GM11168 (cell line): ENCODE results near the gene NETO2.

Experiments used
- in situ Hi-C: fragments of 300-500 bp; cut with MboI; formaldehyde crosslinking; loops from one replicate; pipeline ENCODE4 v1.12.0; 2022; ENCODE audit warnings: low sequenced_read_pairs; ENCODE audit not compliant: unreplicated experiment

Gene NETO2

DNA sequence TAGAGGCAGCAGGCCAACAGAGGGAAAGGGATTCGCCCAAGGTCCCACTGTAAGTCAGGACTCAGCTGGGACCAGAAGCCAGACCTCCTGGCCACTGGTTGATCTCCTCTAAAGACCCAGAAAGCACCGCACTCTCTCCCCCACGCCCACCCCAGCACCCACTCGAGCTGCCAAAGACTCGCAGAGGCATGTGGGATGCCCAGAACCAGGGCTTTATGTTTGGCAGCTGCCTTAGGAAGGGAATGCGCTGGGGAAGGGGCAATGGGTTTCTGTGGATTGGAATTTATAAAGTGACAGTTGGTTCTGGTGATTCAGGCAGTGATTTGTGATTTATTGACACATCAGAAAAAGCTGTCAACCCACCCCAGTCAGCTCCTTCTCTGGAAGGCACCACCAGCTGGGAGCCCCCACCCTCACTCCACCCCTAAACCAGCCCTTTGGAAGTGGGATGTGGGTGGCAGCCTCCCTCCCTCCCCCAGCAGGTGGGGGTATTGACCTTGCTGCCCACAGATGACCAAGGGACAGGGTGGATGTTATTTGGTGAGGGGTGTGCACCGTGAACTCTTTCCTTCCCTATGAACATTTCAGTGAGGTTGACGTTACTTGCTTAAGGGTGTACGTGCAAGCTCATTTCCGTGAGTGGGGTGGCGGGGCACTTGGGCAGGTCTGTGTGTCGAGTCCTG, 93.7 kb downstream of the NETO2 start:
- in situ Hi-C loops = loop anchor here (25.0 kb wide), 1 partner anchor 1112 kb away; the partner anchor contains the start of gene ABCC12

GRCh38 chr16:47047524-47048203, 96.1 kb downstream of the NETO2 start:
- in situ Hi-C loops = loop anchor here (25.0 kb wide), 1 partner anchor 1115 kb away; the partner anchor contains the start of gene ABCC12

DNA sequence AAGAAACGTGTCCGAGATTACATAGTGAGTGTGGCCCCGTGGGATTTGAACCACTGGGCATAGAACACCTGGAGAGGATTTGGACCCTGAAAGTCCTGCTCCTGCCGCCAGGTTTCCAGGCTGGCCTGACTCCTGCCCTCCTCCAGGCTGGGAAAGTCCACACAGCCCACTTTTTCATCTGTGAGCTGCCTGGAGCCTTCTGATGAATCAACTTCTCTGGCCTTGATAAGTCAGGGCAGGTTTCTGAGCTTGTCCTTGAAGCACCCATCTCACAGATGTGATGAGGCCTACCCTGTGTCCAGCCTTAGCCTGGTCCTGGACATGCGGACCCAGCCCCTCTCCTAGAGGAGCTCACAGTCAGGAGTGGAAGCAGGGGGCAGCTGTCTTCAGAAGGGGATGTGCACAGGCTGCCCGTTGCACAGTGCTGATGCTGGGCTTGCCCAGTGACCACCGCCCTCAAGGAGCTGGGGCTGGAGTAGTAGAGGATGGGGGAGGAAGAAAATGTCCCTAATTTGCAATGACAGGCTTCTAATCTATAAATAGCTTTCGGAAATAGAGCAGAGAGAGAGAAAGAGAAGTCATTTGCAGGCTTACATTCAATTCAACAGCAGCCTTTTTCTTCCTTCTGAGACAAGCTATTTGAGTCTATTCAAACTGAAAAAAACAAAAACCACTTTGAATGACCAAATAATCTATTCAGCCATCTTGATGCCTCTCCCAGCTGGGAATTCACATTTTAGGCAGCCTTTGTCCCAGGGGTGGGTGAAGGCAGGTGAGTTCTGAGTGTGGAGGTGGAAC, 96.8 kb downstream of the NETO2 start:
- in situ Hi-C loops = loop anchor here (25.0 kb wide), 1 partner anchor 1115 kb away; the partner anchor contains the start of gene ABCC12

DNA sequence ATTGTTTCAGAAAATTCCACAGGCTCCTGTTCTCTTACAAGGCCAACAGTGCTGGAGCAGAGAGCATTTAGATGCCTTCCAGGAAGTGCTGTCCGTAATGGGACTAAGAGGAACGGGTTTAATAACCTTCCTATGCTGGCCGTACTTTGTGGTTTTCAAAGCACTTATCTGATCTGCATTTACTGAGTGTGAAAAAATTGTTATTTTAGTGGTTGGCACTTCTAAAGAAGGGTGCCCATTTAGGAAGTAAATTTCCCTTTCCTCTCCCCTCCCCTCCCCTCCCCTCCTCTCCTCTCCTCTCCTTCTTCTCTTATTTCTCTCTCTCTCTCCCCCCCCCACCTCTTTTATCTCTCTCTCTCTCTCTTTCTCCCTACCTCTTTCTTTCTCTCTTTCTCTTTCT, 98.3 kb downstream of the NETO2 start:
- in situ Hi-C loops = loop anchor here (25.0 kb wide), 1 partner anchor 1117 kb away; the partner anchor contains the start of gene ABCC12

- in situ Hi-C loops = loop anchor here (25.0 kb wide), 1 partner anchor 1117 kb away; the partner anchor contains the start of gene ABCC12
Measured at GRCh38 chr16:47045023-47045422, 98.7 kb downstream of the NETO2 start.

GRCh38 chr16:47043970-47044684, 99.6 kb downstream of the NETO2 start:
- in situ Hi-C loops = loop anchor here (25.0 kb wide), 1 partner anchor 1118 kb away; the partner anchor contains the start of gene ABCC12

DNA sequence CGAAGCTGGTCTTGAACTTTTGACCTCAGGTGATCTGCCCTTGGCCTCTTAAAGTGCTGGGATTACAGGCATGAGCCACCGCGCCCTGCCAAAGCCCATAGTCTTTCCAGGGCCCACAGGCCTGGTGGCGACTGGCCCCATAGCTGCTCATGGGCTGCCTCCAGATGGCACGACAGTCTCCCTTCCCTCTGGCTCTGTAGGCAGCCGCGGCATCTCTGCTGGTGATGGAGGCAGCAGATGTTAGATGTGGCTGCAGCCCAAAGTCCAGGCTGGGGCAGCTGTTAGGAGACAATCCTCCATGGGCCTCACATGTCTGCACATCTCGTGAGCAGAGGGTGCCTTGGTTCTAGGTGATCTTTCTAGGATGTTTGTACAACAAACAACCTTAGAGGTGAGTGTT, 100.5 kb downstream of the NETO2 start:
- in situ Hi-C loops = loop anchor here (25.0 kb wide), 1 partner anchor 1119 kb away; the partner anchor contains the start of gene ABCC12

DNA sequence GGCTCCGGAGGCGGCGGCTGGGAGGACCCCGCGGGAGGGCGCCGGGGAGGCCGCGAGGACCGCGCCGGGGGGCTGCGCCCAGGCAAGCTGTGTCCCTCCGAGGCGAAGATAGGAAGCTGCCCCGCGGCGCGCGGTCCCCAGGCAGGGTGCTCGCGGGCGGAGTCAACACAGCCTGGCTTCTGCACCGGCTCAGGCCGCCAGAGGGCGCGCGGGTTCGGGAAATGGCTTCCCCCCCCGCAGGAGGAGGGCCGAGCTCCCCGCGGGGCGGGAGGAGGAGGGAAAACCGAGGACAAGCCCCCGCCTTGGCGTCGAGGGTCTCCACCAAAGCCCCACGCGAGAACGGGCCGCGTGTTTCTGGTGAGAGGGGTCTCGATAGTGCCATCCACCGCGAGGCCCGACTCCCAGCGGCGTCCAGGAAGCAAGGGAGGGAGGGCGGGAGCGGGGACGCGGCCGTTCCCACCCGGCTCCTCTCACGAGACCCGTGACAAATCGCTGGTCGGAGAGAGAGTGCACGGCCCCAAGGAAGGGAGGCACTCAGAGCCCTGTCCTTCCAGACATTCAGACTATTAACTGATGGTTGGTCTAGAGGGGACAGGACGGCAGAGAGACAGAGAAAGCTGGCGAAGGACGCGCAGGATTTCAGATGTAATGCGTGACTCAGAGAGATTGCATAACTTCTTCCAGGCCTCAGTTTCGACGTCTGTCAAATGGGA, 105.8 kb downstream of the NETO2 start:
- in situ Hi-C loops = loop anchor here (25.0 kb wide), 1 partner anchor 1124 kb away; the partner anchor contains the start of gene ABCC12

DNA sequence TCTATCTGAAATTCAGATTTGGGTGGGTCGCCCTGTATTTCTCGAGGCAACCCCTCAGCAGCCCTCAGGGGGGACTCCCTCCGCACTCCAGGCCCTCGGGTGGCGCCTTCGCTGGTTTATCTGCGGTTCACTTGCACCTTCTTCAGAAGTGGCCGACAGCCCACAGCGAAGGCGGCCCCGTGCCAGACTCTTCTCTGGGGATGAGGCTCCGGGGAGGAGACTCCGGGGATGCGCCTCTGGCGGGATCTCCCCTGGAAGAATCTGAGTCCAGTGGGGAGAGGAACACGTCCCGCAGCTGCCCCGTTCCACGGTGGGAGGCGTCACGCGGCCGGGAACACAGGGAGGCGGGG, 106.4 kb downstream of the NETO2 start:
- in situ Hi-C loops = loop anchor here (25.0 kb wide), 1 partner anchor 1125 kb away; the partner anchor contains the start of gene ABCC12

GRCh38 chr16:47036201-47036600, 107.5 kb downstream of the NETO2 start:
- in situ Hi-C loops = loop anchor here (25.0 kb wide), 1 partner anchor 1126 kb away; the partner anchor contains the start of gene ABCC12

GRCh38 chr16:47035436-47035835, 108.3 kb downstream of the NETO2 start:
- in situ Hi-C loops = loop anchor here (25.0 kb wide), 1 partner anchor 1127 kb away; the partner anchor contains the start of gene ABCC12

GRCh38 chr16:47034455-47034854, 109.3 kb downstream of the NETO2 start:
- in situ Hi-C loops = loop anchor here (25.0 kb wide), 1 partner anchor 1128 kb away; the partner anchor contains the start of gene ABCC12

DNA sequence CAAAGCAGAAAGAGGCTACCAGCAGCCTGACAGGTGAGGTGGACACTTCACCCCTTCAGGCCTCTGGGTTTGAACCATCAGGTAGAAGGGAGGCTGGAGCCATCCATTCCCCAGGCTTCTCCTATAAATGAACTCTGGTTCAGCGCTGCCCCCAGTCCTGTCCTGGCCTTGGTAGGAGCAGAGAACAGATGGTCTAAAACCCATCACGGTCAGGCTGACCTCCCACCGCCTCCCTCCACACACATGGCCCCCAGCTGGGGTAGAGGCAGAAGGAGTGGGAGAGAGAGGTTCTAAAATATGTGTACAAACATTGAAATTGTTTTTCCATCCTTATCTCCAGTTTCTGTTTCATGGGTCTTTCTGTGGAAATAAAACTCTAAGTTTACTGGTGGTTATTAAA, 110.6 kb downstream of the NETO2 start:
- in situ Hi-C loops = loop anchor here (25.0 kb wide), 1 partner anchor 1129 kb away; the partner anchor contains the start of gene ABCC12

GRCh38 chr16:47029724-47030123, 114.0 kb downstream of the NETO2 start:
- in situ Hi-C loops = loop anchor here (25.0 kb wide), 1 partner anchor 1133 kb away; the partner anchor contains the start of gene ABCC12

GRCh38 chr16:47028767-47029377, 114.9 kb downstream of the NETO2 start:
- in situ Hi-C loops = loop anchor here (25.0 kb wide), 1 partner anchor 1133 kb away; the partner anchor contains the start of gene ABCC12
